GM12891 (cell line): Measurements from ENCODE around the gene GLUD1. TPM values are rescaled to one million over a fixed set of nuclear protein-coding genes. Genes with fewer than 3 reads are reported as not detected.
"Not testable (repeated sequence)": the region's sequence is repeated elsewhere in the genome, so short reads cannot be mapped to it uniquely, and the experiment has no call there.

ENCODE experiments used
- DNase-seq: peaks from one replicate; pipeline ENCODE4 v3.0.0; 2011; ENCODE audit warnings: low spot score; ENCODE audit not compliant: insufficient read length
- FAIRE-seq: peaks from 2 replicates; lab custom pipeline; 2011; peaks lifted over from hg19 to GRCh38; lab: Jason Lieb, UNC
- PAX5 ChIP-seq: IDR thresholded peaks from 2 replicates; pipeline ENCODE4 v1.6.1; 2011; ENCODE audit warnings: low read length, moderate library complexity, mild to moderate bottlenecking; ENCODE audit not compliant: insufficient read depth, severe bottlenecking
- POLR2A ChIP-seq: IDR thresholded peaks from 2 replicates; pipeline ENCODE4 v1.6.1; 2011; ENCODE audit warnings: low read depth, low read length, control low read depth
- POLR2AphosphoS5 ChIP-seq: IDR thresholded peaks from 2 replicates; pipeline ENCODE4 v1.6.1; 2011; ENCODE audit warnings: low read depth, low read length, control low read depth
- POU2F2 ChIP-seq: IDR thresholded peaks from 2 replicates; pipeline ENCODE4 v1.6.1; 2011; ENCODE audit warnings: low read depth, mild to moderate bottlenecking, control low read depth, low read length, moderate library complexity
- SPI1 ChIP-seq: IDR thresholded peaks from 2 replicates; pipeline ENCODE4 v1.6.1; 2011; ENCODE audit warnings: low read depth, low read length, control low read depth
- TAF1 ChIP-seq: IDR thresholded peaks from 2 replicates; pipeline ENCODE4 v1.6.1; 2011; ENCODE audit warnings: low read depth, low read length, control low read depth
- polyA plus RNA-seq: library from polyadenylated mRNA; unstranded; fragments of >200 nt; gene quantifications from one replicate; pipeline ENCODE4 v1.2.1, GENCODE V29; 2012; ENCODE audit warnings: low read depth, missing spikeins, inconsistent platforms; ENCODE audit not compliant: missing spikeins

Gene GLUD1
- polyA plus RNA-seq = 59.7 TPM

- DNase-seq = peak; percentile 79
- peak; percentile 90 for FAIRE-seq
- TF ChIP-seq TAF1 (0 out of 2 replicates have a peak, but pooled peaks have one; percentile 13), SPI1 (no peak), POU2F2 (no peak), PAX5 (no peak), POLR2A (peak; percentile 78), POLR2AphosphoS5 (no peak)
Measured at GRCh38 chr10:87094373-87095235, at the start of gene GLUD1, which contains the start of gene SHLD2. Gene GLUD1 (minus strand): TSS chr10:87094843. CDS start chr10:87094769, 74 bp downstream. Gene SHLD2 (plus strand): TSS chr10:87095206. CDS start chr10:87151355, 56,149 bp downstream.

GRCh38 chr10:87143109-87143418 lies 48.4 kb upstream of the GLUD1 start:
- not testable (repeated sequence) for DNase-seq, FAIRE-seq

DNA sequence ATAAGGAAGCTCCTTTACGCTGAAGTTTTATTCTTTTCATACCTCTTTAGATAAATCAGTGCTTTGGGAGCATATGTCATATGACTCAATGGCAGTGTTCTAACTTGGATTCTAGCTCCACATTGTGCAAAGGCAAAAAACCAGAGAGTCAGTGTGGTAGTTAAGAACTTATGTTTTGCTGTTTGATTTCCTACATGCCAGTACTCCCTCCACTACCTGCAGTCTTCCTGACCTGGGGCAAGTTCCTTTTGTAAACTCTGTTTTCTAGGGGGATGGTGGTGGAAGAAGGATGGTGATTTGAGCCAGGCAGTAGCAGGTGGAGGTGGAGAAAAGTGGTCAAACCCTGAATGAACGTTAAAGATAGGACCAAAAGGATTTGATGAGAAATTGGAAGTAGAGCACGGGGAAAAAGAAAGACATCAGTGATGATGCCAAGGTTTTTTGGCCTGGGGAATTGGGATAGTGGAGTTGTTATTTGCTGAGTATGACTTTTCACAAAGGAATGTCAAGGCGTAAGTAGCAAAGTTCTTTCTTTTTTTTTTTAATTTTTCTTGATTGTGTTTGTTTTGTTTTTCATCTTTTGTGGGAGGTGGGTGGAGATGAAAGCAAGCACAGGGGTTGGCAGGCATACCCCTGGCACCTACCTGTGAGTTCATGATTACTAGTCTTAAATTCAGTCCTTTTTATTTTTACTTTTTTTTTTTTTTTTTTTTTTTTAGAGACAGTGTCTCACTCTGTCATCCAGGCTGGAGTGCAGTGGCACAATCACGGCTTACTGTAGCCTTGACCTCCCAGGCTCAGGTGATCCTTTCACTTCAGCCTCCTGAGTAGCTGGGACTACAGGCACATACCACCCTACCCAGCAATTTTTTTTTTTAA lies 47.8 kb upstream of the GLUD1 start:
- DNase-seq, FAIRE-seq: not testable (repeated sequence)

DNA sequence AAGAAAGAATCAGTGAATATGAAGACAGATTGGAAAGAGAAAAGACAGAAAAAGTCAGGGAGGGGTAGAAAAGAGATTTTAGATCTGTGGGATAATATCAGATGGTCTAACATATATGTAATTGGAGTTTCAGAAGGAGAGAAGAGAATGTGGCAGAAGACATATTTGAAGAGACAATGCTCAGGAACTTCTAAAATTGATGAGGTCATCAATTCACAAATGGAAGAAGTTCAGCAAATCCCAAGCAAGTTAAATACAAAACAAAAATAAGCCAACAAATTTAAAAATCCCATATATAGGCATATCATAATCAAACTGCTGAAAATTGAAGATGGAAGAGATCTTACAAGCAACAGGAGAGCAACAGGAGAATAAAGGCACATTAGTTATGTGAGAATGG lies 42.8 kb upstream of the GLUD1 start:
- not testable (repeated sequence) for FAIRE-seq, DNase-seq

- not testable (repeated sequence) for FAIRE-seq, DNase-seq
Measured at GRCh38 chr10:87134440-87134839, 39.8 kb upstream of the GLUD1 start.

- not testable (repeated sequence) for FAIRE-seq, DNase-seq
Measured at GRCh38 chr10:87133936-87134335, 39.3 kb upstream of the GLUD1 start.

DNA sequence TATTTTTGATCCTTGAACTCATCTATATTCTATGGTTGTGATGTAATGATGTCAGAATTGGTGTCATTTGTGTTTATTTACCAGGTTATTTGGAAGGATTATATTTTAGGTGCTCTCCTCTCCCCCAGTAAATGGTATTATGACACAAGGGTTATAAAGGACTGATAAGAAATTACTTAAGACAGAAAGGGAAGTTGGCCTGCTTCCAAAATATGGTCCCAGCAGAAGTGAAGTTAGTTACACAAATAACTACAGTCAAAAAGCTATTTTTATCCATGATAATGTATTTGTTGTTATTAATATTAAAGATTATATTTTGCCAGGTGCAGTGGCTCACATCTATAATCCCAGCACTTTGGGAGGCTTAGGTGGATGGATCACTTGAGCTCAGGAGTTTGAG lies 37.5 kb upstream of the GLUD1 start:
- DNase-seq, FAIRE-seq: not testable (repeated sequence)

DNA sequence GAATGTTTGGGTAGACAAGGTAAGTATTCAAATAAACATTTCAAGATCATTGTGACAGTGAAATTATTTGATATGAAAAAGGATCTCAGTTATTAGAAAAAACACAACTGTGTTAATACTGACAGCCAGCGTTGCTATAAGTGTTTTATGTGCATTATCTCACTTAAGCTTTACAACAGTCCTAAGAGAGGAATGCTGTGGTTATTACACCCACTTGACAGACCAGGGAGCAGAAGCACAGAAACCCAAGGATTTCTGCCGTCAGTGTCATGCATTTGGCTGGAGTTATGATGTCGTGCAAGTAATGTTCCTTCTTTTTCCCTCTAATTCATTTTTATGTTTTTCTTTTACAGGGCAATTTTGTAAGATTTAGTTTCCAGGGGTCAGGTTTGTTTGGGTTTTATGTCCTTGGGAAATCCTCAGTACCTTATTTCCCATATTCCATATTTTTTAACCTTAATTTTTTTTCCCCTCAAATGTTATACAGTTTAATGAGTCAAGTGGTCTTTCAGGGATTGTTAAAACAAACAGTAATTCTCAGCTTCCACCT lies 33.0 kb upstream of the GLUD1 start:
- FAIRE-seq, DNase-seq: not testable (repeated sequence)

DNA sequence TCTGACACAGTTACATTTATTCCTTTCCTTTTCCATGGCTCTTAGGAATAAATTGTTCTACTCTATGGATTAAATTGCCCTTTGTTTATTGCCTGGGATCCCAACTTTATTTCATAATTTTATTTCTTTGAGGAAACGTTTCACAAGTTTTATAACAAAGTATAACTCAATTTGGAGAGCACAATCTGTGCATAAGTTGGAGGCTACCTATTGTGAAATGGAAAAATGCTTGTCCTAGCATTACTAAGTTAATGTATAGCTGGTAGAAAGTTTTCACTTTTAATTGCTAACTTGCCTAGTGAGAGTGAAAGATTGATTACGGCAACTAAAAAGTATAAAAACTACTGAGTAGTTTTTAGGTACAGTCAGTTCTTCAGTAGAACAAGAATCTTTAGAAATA lies 32.4 kb upstream of the GLUD1 start:
- not testable (repeated sequence) for FAIRE-seq

GRCh38 chr10:87123351-87123750 lies 28.7 kb upstream of the GLUD1 start:
- FAIRE-seq, DNase-seq: not testable (repeated sequence)

More for the DNA sequence above, 32.4 kb upstream of the GLUD1 start:
- not testable (repeated sequence) for DNase-seq

- DNase-seq, FAIRE-seq: not testable (repeated sequence)
Measured at GRCh38 chr10:87119029-87119428, 24.4 kb upstream of the GLUD1 start.

DNA sequence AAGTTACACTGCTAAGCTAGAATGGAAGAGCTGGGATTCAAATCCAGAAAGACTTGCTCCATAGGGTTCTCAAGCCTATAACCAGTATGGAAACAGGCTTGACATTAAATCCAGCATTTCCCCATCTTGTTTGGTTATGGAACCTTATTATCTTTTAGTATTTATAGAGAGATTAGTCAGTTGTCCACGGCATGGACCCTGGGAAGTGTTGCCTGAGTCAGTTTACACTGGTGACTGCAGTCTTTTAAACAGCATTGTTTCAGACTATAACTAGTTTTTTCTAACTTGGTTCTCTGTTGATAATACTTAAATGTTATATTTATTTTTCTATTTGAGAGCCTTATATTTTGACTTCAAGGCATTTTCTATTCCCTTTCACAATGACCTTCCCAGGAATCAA lies 23.5 kb upstream of the GLUD1 start:
- not testable (repeated sequence) for FAIRE-seq, DNase-seq
